ENCODE measurements around the gene TNPO3. TPM values are rescaled to one million over a fixed set of nuclear protein-coding genes. Genes with fewer than 3 reads are reported as not detected.
"Not testable (repeated sequence)": the region's sequence is repeated elsewhere in the genome, so short reads cannot be mapped to it uniquely, and the experiment has no call there.

Gene TNPO3
- total RNA-seq, 6 experiments from 2014 or later, result 38.5 to 52.5 (median 45.0) TPM

DNA sequence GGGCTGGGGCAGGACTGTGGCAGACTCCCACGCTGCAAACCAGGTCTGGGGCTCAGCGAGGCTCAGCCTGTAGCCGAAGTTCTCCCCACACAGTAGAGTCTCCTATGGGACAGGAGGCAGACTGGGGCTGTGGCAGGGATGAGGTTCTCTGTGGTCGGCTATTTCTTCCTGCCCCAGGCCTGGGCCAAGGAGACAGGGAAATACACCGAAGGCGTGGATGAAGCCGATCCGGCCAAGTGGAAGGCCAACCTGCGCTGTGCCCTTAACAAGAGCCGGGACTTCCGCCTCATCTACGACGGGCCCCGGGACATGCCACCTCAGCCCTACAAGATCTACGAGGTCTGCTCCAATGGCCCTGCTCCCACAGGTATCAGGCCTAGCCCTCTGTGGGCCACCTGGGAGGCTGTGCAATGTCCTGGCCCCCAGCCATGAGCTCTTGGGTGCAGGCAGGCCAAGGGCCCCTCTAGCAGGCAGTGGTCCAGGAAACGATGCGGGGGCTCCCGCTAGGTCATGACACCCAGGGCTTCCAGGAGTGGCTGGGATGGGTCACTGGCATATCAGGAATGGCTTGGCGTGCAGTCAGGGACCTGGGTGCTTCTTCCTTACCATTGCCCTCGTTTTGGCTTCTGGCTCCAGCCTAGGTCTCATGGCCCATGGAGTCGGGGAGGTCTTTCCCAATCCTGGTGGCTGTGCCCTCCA is 109.1 kb downstream of the TNPO3 start:
- H3K9me3 Mint-ChIP-seq, result no peaks in the 10 kb centered on the region
- H3K4me3 Mint-ChIP-seq, result no peak overlapping the region
- H3K27ac Mint-ChIP-seq, result no peak overlapping the region
- peaks cover 15% of the 10 kb centered on the region for H3K27me3 Mint-ChIP-seq (ENCODE audit: insufficient read depth)
- peaks cover 9% of the 10 kb centered on the region; the same call in 1 of the 2 replicates for H3K4me1 Mint-ChIP-seq (ENCODE audit: low read depth)
- H3K36me3 Mint-ChIP-seq (ENCODE audit: low read depth), result no peaks in the 10 kb centered on the region
- DNase-seq, result no peak
- TF ChIP-seq, protein P1, sequence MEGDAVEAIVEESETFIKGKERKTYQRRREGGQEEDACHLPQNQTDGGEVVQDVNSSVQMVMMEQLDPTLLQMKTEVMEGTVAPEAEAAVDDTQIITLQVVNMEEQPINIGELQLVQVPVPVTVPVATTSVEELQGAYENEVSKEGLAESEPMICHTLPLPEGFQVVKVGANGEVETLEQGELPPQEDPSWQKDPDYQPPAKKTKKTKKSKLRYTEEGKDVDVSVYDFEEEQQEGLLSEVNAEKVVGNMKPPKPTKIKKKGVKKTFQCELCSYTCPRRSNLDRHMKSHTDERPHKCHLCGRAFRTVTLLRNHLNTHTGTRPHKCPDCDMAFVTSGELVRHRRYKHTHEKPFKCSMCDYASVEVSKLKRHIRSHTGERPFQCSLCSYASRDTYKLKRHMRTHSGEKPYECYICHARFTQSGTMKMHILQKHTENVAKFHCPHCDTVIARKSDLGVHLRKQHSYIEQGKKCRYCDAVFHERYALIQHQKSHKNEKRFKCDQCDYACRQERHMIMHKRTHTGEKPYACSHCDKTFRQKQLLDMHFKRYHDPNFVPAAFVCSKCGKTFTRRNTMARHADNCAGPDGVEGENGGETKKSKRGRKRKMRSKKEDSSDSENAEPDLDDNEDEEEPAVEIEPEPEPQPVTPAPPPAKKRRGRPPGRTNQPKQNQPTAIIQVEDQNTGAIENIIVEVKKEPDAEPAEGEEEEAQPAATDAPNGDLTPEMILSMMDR (IDR thresholded peaks at IDR 0.05), result no peak

DNA sequence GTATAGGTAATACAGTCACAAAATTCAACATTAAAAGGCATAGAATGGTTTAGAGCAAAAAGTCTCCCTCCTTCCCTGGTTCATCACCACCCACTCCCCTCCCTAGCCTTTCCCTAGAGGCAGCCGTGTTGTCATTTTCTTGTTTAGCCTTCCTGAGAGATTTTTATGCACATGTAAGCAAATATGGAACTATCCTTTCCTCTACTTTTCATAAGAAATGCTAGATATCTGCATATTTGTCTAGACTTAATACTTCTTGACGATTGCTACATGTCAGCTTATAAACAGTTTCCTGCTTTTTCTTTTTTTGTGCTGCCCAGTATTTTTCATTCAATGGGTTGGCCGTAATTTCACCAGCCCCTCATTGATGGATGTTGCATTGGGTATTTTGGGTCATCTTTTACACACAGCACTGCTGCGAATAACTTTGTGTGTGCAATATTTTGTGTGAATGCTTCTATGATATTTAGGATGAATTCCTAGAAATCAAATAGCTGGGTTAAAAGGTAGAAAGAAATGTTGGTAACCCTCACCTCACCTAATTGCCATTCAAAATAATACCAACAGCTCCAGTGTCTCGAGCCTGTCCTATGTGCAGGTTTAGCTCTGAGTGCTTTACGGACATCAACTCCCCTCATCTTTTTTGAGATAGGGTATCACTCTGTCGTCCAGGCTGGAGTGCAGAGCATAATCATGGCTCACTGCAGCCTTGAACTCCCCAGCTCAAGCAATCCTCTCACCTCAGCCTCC is 110.2 kb downstream of the TNPO3 start:
- TF ChIP-seq, protein P1 (IDR thresholded peaks at IDR 0.05), result no peak
- DNase-seq, result no peak
- H3K36me3 Mint-ChIP-seq (ENCODE audit: low read depth), result no peaks in the 10 kb centered on the region
- H3K4me1 Mint-ChIP-seq (ENCODE audit: low read depth), result peaks cover 9% of the 10 kb centered on the region; the same call in 1 of the 2 replicates
- H3K4me3 Mint-ChIP-seq, result no peak overlapping the region
- H3K27ac Mint-ChIP-seq, result no peak overlapping the region
- H3K27me3 Mint-ChIP-seq (ENCODE audit: insufficient read depth), result peaks cover 21% of the 10 kb centered on the region
- H3K9me3 Mint-ChIP-seq, result no peaks in the 10 kb centered on the region

DNA sequence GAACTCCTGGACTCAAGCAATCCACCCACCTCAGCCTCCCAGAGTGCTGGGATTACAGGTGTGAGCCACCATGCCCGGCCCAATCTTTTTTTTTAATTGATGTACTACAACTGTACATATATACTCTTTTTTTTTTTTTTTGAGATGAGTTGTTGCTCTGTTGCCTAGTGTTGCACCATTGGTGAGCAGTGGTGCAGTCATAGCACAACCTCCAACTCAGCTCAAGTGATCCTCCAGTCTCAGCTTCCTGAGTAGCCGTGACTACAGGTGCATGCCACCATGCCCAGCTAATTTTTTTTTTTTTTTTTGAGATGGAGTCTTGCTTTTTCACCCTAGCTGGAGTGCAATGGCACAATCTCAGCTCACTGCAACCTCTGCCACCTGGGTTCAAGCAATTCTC is 111.7 kb downstream of the TNPO3 start:
- H3K36me3 Mint-ChIP-seq (ENCODE audit: low read depth); DNase-seq; H3K9me3 Mint-ChIP-seq; H3K27ac Mint-ChIP-seq; H3K4me3 Mint-ChIP-seq: not testable (repeated sequence)
- Mint-ChIP-seq H3K4me1 (ENCODE audit: low read depth) (peaks cover 11% of the 10 kb centered on the region), H3K27me3 (ENCODE audit: insufficient read depth) (peaks cover 28% of the 10 kb centered on the region)

DNA sequence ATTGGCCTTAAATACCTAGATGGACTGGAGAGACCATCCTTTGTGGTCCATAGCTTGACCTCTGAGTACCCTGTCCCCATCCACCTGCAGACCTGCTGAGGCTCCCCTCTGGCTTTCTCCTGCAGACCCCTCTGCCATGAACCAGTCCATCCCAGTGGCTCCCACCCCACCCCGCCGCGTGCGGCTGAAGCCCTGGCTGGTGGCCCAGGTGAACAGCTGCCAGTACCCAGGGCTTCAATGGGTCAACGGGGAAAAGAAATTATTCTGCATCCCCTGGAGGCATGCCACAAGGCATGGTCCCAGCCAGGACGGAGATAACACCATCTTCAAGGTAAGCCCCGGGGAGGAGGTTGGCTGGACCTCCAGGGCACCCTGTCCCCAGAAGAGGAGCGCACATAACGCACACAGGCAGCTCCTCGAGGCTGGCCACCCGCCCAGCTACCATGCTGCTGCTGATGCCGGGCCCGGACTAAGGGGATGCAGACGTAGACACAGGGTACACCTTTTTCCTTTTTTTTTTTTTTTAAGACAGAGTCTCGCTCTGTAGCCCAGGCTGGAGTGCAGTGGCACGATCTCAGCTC is 112.9 kb downstream of the TNPO3 start:
- H3K4me1 Mint-ChIP-seq (ENCODE audit: low read depth), result peaks cover 6% of the 10 kb centered on the region
- no peak overlapping the region for H3K27ac Mint-ChIP-seq
- H3K9me3 Mint-ChIP-seq, result no peaks in the 10 kb centered on the region
- H3K27me3 Mint-ChIP-seq (ENCODE audit: insufficient read depth), result peaks cover 33% of the 10 kb centered on the region
- no peaks in the 10 kb centered on the region for H3K36me3 Mint-ChIP-seq (ENCODE audit: low read depth)
- no peak for DNase-seq
- H3K4me3 Mint-ChIP-seq, result no peak overlapping the region
- TF ChIP-seq, protein P1 (IDR thresholded peaks at IDR 0.05), result no peak

GRCh38 chr7:128941323-128941890 is 113.5 kb downstream of the TNPO3 start:
- H3K4me3 Mint-ChIP-seq, result no peak overlapping the region
- TF ChIP-seq, protein P1 (IDR thresholded peaks at IDR 0.05), result no peak
- H3K27me3 Mint-ChIP-seq (ENCODE audit: insufficient read depth), result peaks cover 38% of the 10 kb centered on the region
- H3K4me1 Mint-ChIP-seq (ENCODE audit: low read depth), result peaks cover 6% of the 10 kb centered on the region
- no peaks in the 10 kb centered on the region for H3K36me3 Mint-ChIP-seq (ENCODE audit: low read depth)
- no peak for DNase-seq
- no peak overlapping the region for H3K27ac Mint-ChIP-seq
- no peaks in the 10 kb centered on the region for H3K9me3 Mint-ChIP-seq

All from HFFc6 (cell line).